IMR-90 (cell line): ENCODE measurements around the gene SDCCAG8. TPM values are rescaled to one million over a fixed set of nuclear protein-coding genes. Genes with fewer than 3 reads are reported as not detected.

Experiments
- ATAC-seq: fragments of 200-7000 bp; cut with Tn5 transposase; 2 replicates; pipeline ENCODE4 v1.9.1; 2020; ENCODE audit warnings: low read depth, mild to moderate bottlenecking, moderate library complexity
- BruUV-seq: library from RNA; stranded (reverse); fragments of 400-500 nt; replicated peaks from 2 replicates; lab custom pipeline; 2021; lab: Mats Ljungman, UMichigan
- CTCF ChIA-PET: fragments of 300-600 bp; formaldehyde crosslinking; extraction: SDS; loops from one replicate; lab custom pipeline; 2021; ENCODE audit warnings: antibody characterized with exemption; lab: Yijun Ruan, JAX
- POLR2A ChIA-PET: fragments of 300-600 bp; sonication (Branson Sonifier 250); formaldehyde crosslinking; loops from one replicate; lab custom pipeline; 2022; ENCODE audit warnings: antibody characterized with exemption; ENCODE audit not compliant: unreplicated experiment; lab: Charles Lee
- DNase-seq: peaks from one replicate; pipeline ENCODE4 v3.0.0; 2013
- H2AFZ ChIP-seq: replicated peaks from 2 replicates; pipeline ENCODE3; 2013; ENCODE audit warnings: low read length, mild to moderate bottlenecking; ENCODE audit not compliant: poor library complexity
- H2AK5ac ChIP-seq: 2 replicates; pipeline ENCODE4 v1.6.1; 2013; ENCODE audit warnings: low read depth, low read length, inconsistent platforms
- H2AK9ac ChIP-seq: replicated peaks from 2 replicates; pipeline ENCODE3; 2013; ENCODE audit warnings: mild to moderate bottlenecking, low read depth, low read length, moderate library complexity; ENCODE audit not compliant: poor library complexity
- H2BK120ac ChIP-seq: 2 replicates; pipeline ENCODE4 v1.6.1; 2013; ENCODE audit warnings: low read depth, low read length, inconsistent platforms
- H2BK15ac ChIP-seq: 3 replicates; pipeline ENCODE4 v1.6.1; 2013; ENCODE audit warnings: low read depth, low read length, inconsistent platforms
- H2BK20ac ChIP-seq: 2 replicates; pipeline ENCODE4 v1.6.1; 2013; ENCODE audit warnings: low read depth, mild to moderate bottlenecking, inconsistent platforms, low read length, moderate library complexity
- H2BK5ac ChIP-seq: 2 replicates; pipeline ENCODE4 v1.6.1; 2013; ENCODE audit warnings: mild to moderate bottlenecking, low read depth, low read length, inconsistent platforms; ENCODE audit not compliant: poor library complexity, severe bottlenecking
- H3K14ac ChIP-seq: replicated peaks from 2 replicates; pipeline ENCODE4 v1.6.1; 2013; ENCODE audit warnings: low read depth, low read length, inconsistent platforms
- H3K18ac ChIP-seq: 2 replicates; pipeline ENCODE4 v1.6.1; 2013; ENCODE audit warnings: low read depth, low read length, control low read depth
- H3K23ac ChIP-seq: 2 replicates; pipeline ENCODE4 v1.6.1; 2013; ENCODE audit warnings: low read depth, low read length, inconsistent platforms
- H3K27ac ChIP-seq: 2 replicates; pipeline ENCODE4 v1.5.1; 2013; ENCODE audit warnings: mild to moderate bottlenecking, control low read depth, low read length; ENCODE audit not compliant: insufficient read depth
- H3K27me3 ChIP-seq: 2 replicates; pipeline ENCODE4 v1.6.1; 2013; ENCODE audit warnings: low read length; ENCODE audit not compliant: control insufficient read depth, insufficient read depth
- H3K36me3 ChIP-seq: 2 replicates; pipeline ENCODE4 v1.6.1; 2013; ENCODE audit warnings: low read length, mixed read lengths; ENCODE audit not compliant: control insufficient read depth, insufficient read depth
- H3K4ac ChIP-seq: 2 replicates; pipeline ENCODE4 v1.6.1; 2013; ENCODE audit warnings: low read depth, low read length, inconsistent platforms
- H3K4me1 ChIP-seq: 2 replicates; pipeline ENCODE4 v1.6.1; 2013; ENCODE audit warnings: low read length, mixed read lengths; ENCODE audit not compliant: control insufficient read depth, insufficient read depth
- H3K4me2 ChIP-seq: 2 replicates; pipeline ENCODE4 v1.6.1; 2013; ENCODE audit warnings: low read depth, mild to moderate bottlenecking, control low read depth, low read length, moderate library complexity
- H3K4me3 ChIP-seq: 2 replicates; pipeline ENCODE4 v1.5.1; 2013; ENCODE audit warnings: low read depth, mild to moderate bottlenecking, control low read depth, low read length, moderate library complexity; ENCODE audit not compliant: insufficient read depth
- H3K56ac ChIP-seq: 2 replicates; pipeline ENCODE4 v1.6.1; 2013; ENCODE audit warnings: low read length, inconsistent platforms; ENCODE audit not compliant: insufficient read depth; ENCODE audit errors: extremely low read depth
- H3K79me1 ChIP-seq, 2 experiments: 2 replicates each; pipeline ENCODE4 v1.6.1; 2013; ENCODE audit warnings: low read length in 2 of 2, inconsistent platforms in 1 of 2, low read depth in 1 of 2
- H3K9ac ChIP-seq: 2 replicates; pipeline ENCODE4 v1.6.1; 2013; ENCODE audit warnings: low read depth, low read length, control low read depth
- H3K9me1 ChIP-seq: 2 replicates; pipeline ENCODE4 v1.6.1; 2013; ENCODE audit warnings: low read length, inconsistent platforms; ENCODE audit not compliant: insufficient read depth
- H3K9me3 ChIP-seq: 2 replicates; pipeline ENCODE4 v1.6.1; 2013; ENCODE audit warnings: low read length; ENCODE audit not compliant: control insufficient read depth, insufficient read depth
- H4K20me1 ChIP-seq: 2 replicates; pipeline ENCODE4 v1.6.1; 2013; ENCODE audit warnings: low read length, inconsistent platforms; ENCODE audit not compliant: insufficient read depth
- H4K5ac ChIP-seq: 2 replicates; pipeline ENCODE4 v1.6.1; 2013; ENCODE audit warnings: mild to moderate bottlenecking, low read depth, low read length, control low read depth
- H4K8ac ChIP-seq, 2 experiments: 2 replicates each; pipeline ENCODE4 v1.6.1; 2013; ENCODE audit warnings: low read depth in 2 of 2, low read length in 2 of 2, control low read depth in 1 of 2, inconsistent platforms in 1 of 2
- H4K91ac ChIP-seq: 2 replicates; pipeline ENCODE4 v1.6.1; 2013; ENCODE audit warnings: low read depth, low read length, inconsistent platforms; ENCODE audit not compliant: insufficient read depth
- CEBPB ChIP-seq: IDR thresholded peaks from 2 replicates; pipeline ENCODE4 v1.6.1; 2012; ENCODE audit warnings: low read depth, low read length, improper control_type of control experiment
- CHD1 ChIP-seq: IDR thresholded peaks from 2 replicates; pipeline ENCODE4 v1.6.1; 2012; ENCODE audit warnings: low read depth, low read length, improper control_type of control experiment
- ELK1 ChIP-seq: fragments of 150-350 bp; IDR thresholded peaks from 2 replicates; pipeline ENCODE4 v1.6.1; 2016; ENCODE audit warnings: low read depth, mild to moderate bottlenecking, low read length, moderate library complexity, borderline replicate concordance
- FOS ChIP-seq: fragments of 150-350 bp; IDR thresholded peaks from 2 replicates; pipeline ENCODE4 v1.6.1; 2016; ENCODE audit warnings: low read depth, low read length
- MAFK ChIP-seq: IDR thresholded peaks from 2 replicates; pipeline ENCODE4 v1.6.1; 2012; ENCODE audit warnings: low read depth, low read length, improper control_type of control experiment
- MAZ ChIP-seq: IDR thresholded peaks from 2 replicates; pipeline ENCODE4 v1.6.1; 2012; ENCODE audit warnings: low read depth, mild to moderate bottlenecking, low read length, improper control_type of control experiment, moderate library complexity, borderline replicate concordance
- MXI1 ChIP-seq: IDR thresholded peaks from 2 replicates; pipeline ENCODE4 v1.6.1; 2012; ENCODE audit warnings: low read depth, mild to moderate bottlenecking, low read length, moderate library complexity, borderline replicate concordance
- NFE2L2 ChIP-seq: fragments of 150-350 bp; IDR thresholded peaks from 2 replicates; pipeline ENCODE4 v1.6.1; 2016; ENCODE audit warnings: low read depth, mild to moderate bottlenecking, low read length
- POLR2A ChIP-seq: IDR thresholded peaks from 2 replicates; pipeline ENCODE4 v1.6.1; 2012; ENCODE audit warnings: mild to moderate bottlenecking, low read depth, low read length
- RAD21 ChIP-seq: IDR thresholded peaks from 2 replicates; pipeline ENCODE4 v1.6.1; 2012; ENCODE audit warnings: low read length, improper control_type of control experiment
- RCOR1 ChIP-seq: IDR thresholded peaks from 2 replicates; pipeline ENCODE4 v1.6.1; 2012; ENCODE audit warnings: mild to moderate bottlenecking, low read length, improper control_type of control experiment; ENCODE audit not compliant: insufficient replicate concordance
- RFX5 ChIP-seq: IDR thresholded peaks from 2 replicates; pipeline ENCODE4 v1.8.0; 2012; ENCODE audit warnings: low read depth, mild to moderate bottlenecking, low read length, moderate library complexity
- SMC3 ChIP-seq: fragments of 150-350 bp; IDR thresholded peaks from 2 replicates; pipeline ENCODE4 v1.6.1; 2016; ENCODE audit warnings: low read depth, mild to moderate bottlenecking, antibody characterized with exemption, low read length, moderate library complexity
- USF2 ChIP-seq: fragments of 150-350 bp; IDR thresholded peaks from 2 replicates; pipeline ENCODE4 v1.6.1; 2017; ENCODE audit warnings: mild to moderate bottlenecking, antibody characterized with exemption, low read length, low read depth
- WGBS, 2 experiments: methylation state at CpG; one replicate each; pipeline versions ENCODE4 v1.1.5 to v1.1.7; 2013; ENCODE audit warnings: missing lambda C conversion rate in 2 of 2; ENCODE audit not compliant: insufficient read length in 1 of 2; ENCODE audit errors: extremely low coverage in 2 of 2; 5-methylcytosine and 5-hydroxymethylcytosine counted together
- dilution Hi-C: fragments of 300-500 bp; cut with HindIII; formaldehyde crosslinking; loops from one replicate; pipeline ENCODE4 v1.14.3; 2018; ENCODE audit warnings: low sequenced_read_pairs; ENCODE audit not compliant: unreplicated experiment
- in situ Hi-C: fragments of 300-500 bp; cut with MboI; formaldehyde crosslinking; loops from 3 replicates; pipeline ENCODE4 v1.14.3; 2019; ENCODE audit warnings: low sequenced_read_pairs, inconsistent platforms, mixed read lengths
- intact Hi-C: fragments of 100-400 bp; cut with micrococcal nuclease; formaldehyde crosslinking; loops from 2 replicates; pipeline ENCODE4 v1.10.0; 2022
- polyA plus RNA-seq, 3 experiments: library from polyadenylated mRNA; depleted of rRNA; stranded (reverse); fragments of >200 nt; gene quantifications; 2 replicates each; pipeline ENCODE4 v1.2.3, GENCODE V29; 2012; ENCODE audit warnings: low replicate concordance in 1 of 3
- total RNA-seq: library from RNA; depleted of rRNA; stranded (reverse); fragments of >200 nt; gene quantifications from 2 replicates; pipeline ENCODE4 v1.2.3, GENCODE V29; 2012
- TF ChIP-seq, protein P1 (sequence below): conservative IDR thresholded peaks from 2 replicates; pipeline ENCODE4 v1.5.1; 2012; ENCODE audit warnings: mild to moderate bottlenecking, low read depth, low read length, improper control_type of control experiment

SDCCAG8 gene
- total and polyA plus RNA-seq, 2 of the 4 experiments (the other 2 are of a cell fraction): 25.2 to 46.8 TPM

DNA sequence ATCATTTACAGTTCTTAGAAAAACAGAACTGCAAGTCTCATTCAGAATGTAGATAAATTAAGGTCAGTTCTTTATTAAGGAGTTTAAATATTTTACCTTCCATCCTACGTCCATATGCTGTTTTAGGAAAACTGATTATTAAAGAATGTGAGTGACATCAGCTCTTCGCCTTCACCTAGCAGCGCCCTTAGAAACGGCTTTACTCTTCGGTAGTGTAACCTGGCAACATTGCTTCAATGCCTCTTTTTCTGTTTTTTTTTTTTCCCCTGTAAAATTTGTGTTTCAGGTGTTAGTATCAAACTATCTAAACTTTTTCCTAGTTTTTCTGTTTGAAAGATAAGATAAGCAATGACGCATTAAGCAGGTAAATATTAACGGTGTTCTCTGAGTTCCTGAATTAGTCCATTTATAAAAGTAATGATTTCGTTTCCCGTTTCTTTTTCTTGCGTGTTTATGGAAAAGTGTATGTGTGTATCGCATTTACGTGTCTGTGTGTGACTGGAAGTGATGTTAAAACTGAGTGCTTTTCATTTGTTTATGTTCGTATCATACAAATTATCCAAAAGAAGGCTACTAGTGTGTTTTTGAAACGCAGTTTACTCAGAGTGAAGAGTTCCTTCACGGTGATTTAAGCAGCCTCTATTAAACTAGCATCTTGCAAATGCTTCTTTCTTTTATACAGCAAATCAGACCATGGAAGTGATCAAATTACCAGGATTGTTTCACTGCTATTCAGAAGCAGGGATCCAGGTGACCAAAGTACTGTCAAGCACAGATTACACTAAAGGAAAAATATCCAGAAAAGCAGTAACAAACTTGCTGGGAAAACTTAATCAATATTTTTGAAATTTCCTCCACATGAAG lies 139.0 kb downstream of the SDCCAG8 start:
- no peak overlapping the region for H3K4ac ChIP-seq
- no peak overlapping the region for H3K14ac ChIP-seq
- no peaks in the 10 kb centered on the region for H3K4me1 ChIP-seq
- BruUV-seq: no TSS peak
- H2BK5ac ChIP-seq: no peak overlapping the region
- H3K9ac ChIP-seq: no peak overlapping the region
- ATAC-seq (no peak), DNase-seq (no peak)
- dilution Hi-C loops: no loop called here
- H2BK20ac ChIP-seq: no peak overlapping the region
- POLR2A ChIA-PET: no interaction called here
- no peak overlapping the region for H3K27ac ChIP-seq
- no peak overlapping the region for H4K8ac ChIP-seq
- no peaks in the 10 kb centered on the region for H4K20me1 ChIP-seq
- no peak overlapping the region for H4K5ac ChIP-seq
- CTCF ChIA-PET: no interaction called here
- H2AK9ac ChIP-seq: no peak overlapping the region
- no peak overlapping the region for H3K4me2 ChIP-seq
- H3K79me1 ChIP-seq: peaks cover 0 to 4% of the 10 kb centered on the region in 2 experiments; a peak in 2 of 4 replicates
- no peaks in the 10 kb centered on the region for H3K9me3 ChIP-seq
- H2BK120ac ChIP-seq: no peak overlapping the region
- H2AFZ ChIP-seq: no peak overlapping the region
- H3K56ac ChIP-seq: no peak overlapping the region
- no peaks in the 10 kb centered on the region for H3K27me3 ChIP-seq
- H3K23ac ChIP-seq: no peak overlapping the region
- no peak overlapping the region for H4K91ac ChIP-seq
- no peak overlapping the region for H3K18ac ChIP-seq
- H3K36me3 ChIP-seq: peaks cover 3% of the 10 kb centered on the region
- in situ Hi-C loops: no loop called here
- H3K4me3 ChIP-seq: no peak overlapping the region
- no peaks in the 10 kb centered on the region for H3K9me1 ChIP-seq
- H2AK5ac ChIP-seq: no peak overlapping the region
- H2BK15ac ChIP-seq: no peak overlapping the region
- no CpG with 5 or more reads among the region's 15 CpGs for WGBS, 2 experiments
- intact Hi-C loops: no loop called here
- TF ChIP-seq MAZ (no peak), FOS (no peak), CHD1 (no peak), MXI1 (no peak), SMC3 (no peak), RFX5 (no peak), USF2 (no peak), RCOR1 (no peak), POLR2A (no peak), ELK1 (no peak), MAFK (no peak), NFE2L2 (no peak), RAD21 (no peak), CEBPB (no peak)
- TF ChIP-seq, protein P1, sequence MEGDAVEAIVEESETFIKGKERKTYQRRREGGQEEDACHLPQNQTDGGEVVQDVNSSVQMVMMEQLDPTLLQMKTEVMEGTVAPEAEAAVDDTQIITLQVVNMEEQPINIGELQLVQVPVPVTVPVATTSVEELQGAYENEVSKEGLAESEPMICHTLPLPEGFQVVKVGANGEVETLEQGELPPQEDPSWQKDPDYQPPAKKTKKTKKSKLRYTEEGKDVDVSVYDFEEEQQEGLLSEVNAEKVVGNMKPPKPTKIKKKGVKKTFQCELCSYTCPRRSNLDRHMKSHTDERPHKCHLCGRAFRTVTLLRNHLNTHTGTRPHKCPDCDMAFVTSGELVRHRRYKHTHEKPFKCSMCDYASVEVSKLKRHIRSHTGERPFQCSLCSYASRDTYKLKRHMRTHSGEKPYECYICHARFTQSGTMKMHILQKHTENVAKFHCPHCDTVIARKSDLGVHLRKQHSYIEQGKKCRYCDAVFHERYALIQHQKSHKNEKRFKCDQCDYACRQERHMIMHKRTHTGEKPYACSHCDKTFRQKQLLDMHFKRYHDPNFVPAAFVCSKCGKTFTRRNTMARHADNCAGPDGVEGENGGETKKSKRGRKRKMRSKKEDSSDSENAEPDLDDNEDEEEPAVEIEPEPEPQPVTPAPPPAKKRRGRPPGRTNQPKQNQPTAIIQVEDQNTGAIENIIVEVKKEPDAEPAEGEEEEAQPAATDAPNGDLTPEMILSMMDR: no peak
